Measurements from ENCODE around the gene HHAT. TPM values are rescaled to one million over a fixed set of nuclear protein-coding genes. Genes with fewer than 3 reads are reported as not detected.

HHAT gene
- total and polyA plus RNA-seq, 9 of the 15 experiments (the other 6 are each of a cell fraction or from before 2014, with no cell fraction given), result 0.07 to 0.16 (median 0.13) TPM; not detected in 1

GRCh38 chr1:210553711-210554110, 225.0 kb downstream of the HHAT start:
- H4K20me1 ChIP-seq (replicated peaks; ENCODE audit: control insufficient read depth, insufficient read depth, low read length), result no peaks in the 10 kb centered on the region
- no peak overlapping the region for H3K9ac ChIP-seq (ENCODE audit: insufficient read depth in 1 of 2, low read depth in 2 of 2, low read length in 2 of 2)
- H3K27me3 ChIP-seq (ENCODE audit: control insufficient read depth in 2 of 2, insufficient read depth in 2 of 2, low read length in 2 of 2), result no peaks in the 10 kb centered on the region
- DNase-seq (ENCODE audit: extremely low read depth in 1 of 4, low spot score in 3 of 4) (no peak), FAIRE-seq (no peak), ATAC-seq (no peak)
- H2AFZ ChIP-seq (ENCODE audit: low read depth, low read length), result no peak overlapping the region
- BruUV-seq (replicated peaks), result no TSS peak
- WGBS (ENCODE audit: insufficient coverage, low coverage, missing lambda C conversion rate), result 9% methylated on average over 5 of the region's 5 CpGs
- H3K4me1 ChIP-seq (replicated peaks in 1 of 2; ENCODE audit: control insufficient read depth in 2 of 2, insufficient read depth in 2 of 2, low read length in 2 of 2), result peaks cover 0 to 17% of the 10 kb centered on the region in 2 experiments; a peak in 3 of 5 replicates
- no peak overlapping the region for H3K4me2 ChIP-seq (ENCODE audit: insufficient read depth, low read length)
- no peaks in the 10 kb centered on the region for H3K9me1 ChIP-seq (ENCODE audit: control insufficient read depth, insufficient read depth, low read length)
- no peaks in the 10 kb centered on the region; the same call in 1 of the 2 replicates for H3K9me3 ChIP-seq (replicated peaks; ENCODE audit: control insufficient read depth, insufficient read depth, low read depth, low read length)
- in situ Hi-C loops (cut with MboI) (no loop called here), intact Hi-C loops (cut with micrococcal nuclease) (no loop called here)
- POLR2A ChIA-PET, result interaction anchor here (0.5 to 0.7 kb wide), 2 partner anchors 12 to 103 kb away, joined by 3 read pairs; no protein-coding TSS in a partner anchor
- CTCF ChIA-PET (ENCODE audit: low intra/inter-chr PET ratio), result no interaction called here
- no peak overlapping the region for H3K27ac ChIP-seq (ENCODE audit: extremely low read depth, low read depth, low read length)
- no peak overlapping the region for H3K4me3 ChIP-seq
- no peaks in the 10 kb centered on the region for H3K79me2 ChIP-seq (ENCODE audit: control insufficient read depth, insufficient read depth, low read length)
- TF ChIP-seq DDX20 (tag; IDR thresholded peaks at IDR 0.05; ENCODE audit: low read depth) (no peak), ZNF707 (CRISPR knock-in tag; conservative IDR thresholded peaks at IDR 0.05) (no peak), ILF3 (IDR thresholded peaks at IDR 0.05; ENCODE audit: borderline replicate concordance) (no peak), ZNF165 (CRISPR knock-in tag; IDR thresholded peaks at IDR 0.05; ENCODE audit: borderline replicate concordance) (no peak), ZBTB40 (IDR thresholded peaks at IDR 0.05) (no peak), ZBTB40 (CRISPR knock-in tag; IDR thresholded peaks at IDR 0.05) (no peak), HMG20B (CRISPR knock-in tag; IDR thresholded peaks at IDR 0.05) (no peak), USF1 (CRISPR knock-in tag; IDR thresholded peaks at IDR 0.05) (no peak), MED1 (CRISPR knock-in tag; IDR thresholded peaks at IDR 0.05; ENCODE audit: borderline replicate concordance) (no peak), NKRF (IDR thresholded peaks at IDR 0.05; ENCODE audit: borderline replicate concordance) (no peak)
- H3K36me3 ChIP-seq (ENCODE audit: control insufficient read depth, insufficient read depth, low read length), result no peaks in the 10 kb centered on the region
